Adrenal gland (tissue), 12 donors: ENCODE measurements around the gene PACS2. TPM values are rescaled to one million over a fixed set of nuclear protein-coding genes. Genes with fewer than 3 reads are reported as not detected.

Experiments
- DNase-seq, 7 donors: peaks; one replicate each; pipeline ENCODE4 v3.0.0-alpha.2; 2019 to 2020
- H3K27ac ChIP-seq, 5 donors: fragments of 200-600 bp; sonication (generic) in 4 of 5; 1 replicate in 3 of 5; 2 replicates in 2 of 5; pipeline versions ENCODE4 v1.5.1 to v1.8.0; 2016 to 2020; ENCODE audit warnings: mild to moderate bottlenecking in 1 of 5
- H3K27me3 ChIP-seq: fragments of 200-600 bp; 2 replicates; pipeline ENCODE4 v1.8.0; 2021
- H3K36me3 ChIP-seq, 2 donors: fragments of 200-600 bp; replicated peaks in 1 of 2; 1 replicate in 1 of 2; 2 replicates in 1 of 2; pipeline versions ENCODE4 v1.5.1 to v1.8.0; 2018 to 2022
- H3K4me1 ChIP-seq, 2 donors: fragments of 200-600 bp; replicated peaks in 1 of 2; 1 replicate in 1 of 2; 2 replicates in 1 of 2; pipeline versions ENCODE4 v1.5.1 to v1.8.0; 2018 to 2021
- H3K4me3 ChIP-seq, 4 donors: fragments of 200-600 bp; sonication (generic) in 3 of 4; one replicate each; pipeline ENCODE4 v1.5.1; 2016 to 2018
- H3K9me3 ChIP-seq, 3 donors: fragments of 200-600 bp; sonication (generic) in 1 of 3; replicated peaks in 1 of 3; 1 replicate in 2 of 3; 2 replicates in 1 of 3; pipeline versions ENCODE4 v1.5.1 to v1.8.0; 2016 to 2021
- POLR2A ChIP-seq, 2 donors: fragments of 450-650 bp; IDR thresholded peaks; one replicate each; pipeline ENCODE4 v1.6.1; 2017; ENCODE audit warnings: antibody characterized with exemption in 2 of 2, mild to moderate bottlenecking in 2 of 2, moderate library complexity in 1 of 2
- WGBS, 4 donors: extraction: QIAGEN DNeasy Blood & Tissue Kit in 2 of 4; methylation state at CpG; one replicate each; pipeline versions ENCODE4 v1.1.5 to v1.1.7; 2013 to 2017; 5-methylcytosine and 5-hydroxymethylcytosine counted together
- intact Hi-C, 2 donors: fragments of 100-400 bp; cut with DNase I; formaldehyde crosslinking; loops; one replicate each; pipeline versions ENCODE4 v1.14.1 to v1.15.0; 2022 to 2023
- polyA plus RNA-seq, 3 donors: library from polyadenylated mRNA; stranded (reverse); fragments of 200-250 nt in 2 of 3; fragments of 350-450 nt in 1 of 3; fragmentation: Illumina TruSeq in 1 of 3; extraction: RNeasy Lipid Tissue Mini Kit (QIAGEN cat#74804) in 1 of 3; gene quantifications; one replicate each; pipeline ENCODE4 v1.2.3, GENCODE V29; 2013 to 2014
- total RNA-seq, 9 donors: library from RNA; depleted of rRNA in 4 of 9; stranded (reverse); fragments of >200 nt in 4 of 9; fragments of 120-200 nt in 1 of 9; fragmentation: NEBNext Ultra II Directional in 1 of 9; extraction: Animal tissue kit (Norgen Biotek cat#: 25700) in 1 of 9; gene quantifications; one replicate each; pipeline versions ENCODE4 v1.1.0 to v1.2.4, GENCODE V29; 2013 to 2023
- TF ChIP-seq, protein P1 (sequence below), 6 experiments: fragments of 450-650 bp in 4 of 6; fragments of 200-600 bp in 2 of 6; sonication (generic) in 1 of 6; IDR thresholded peaks; 1 replicate in 5 of 6; 2 replicates in 1 of 6; pipeline versions ENCODE4 v1.5.1 to v1.8.0; 2016 to 2021; ENCODE audit warnings: antibody characterized with exemption in 6 of 6, mild to moderate bottlenecking in 2 of 6, moderate library complexity in 1 of 6
- donor health status: healthy with polysubstance abuse.
- donor health status: Bipolar disorder and iron deficiency.
- donor health status: DM: yes; HTN: yes; CAD: no.
- donor health status: DM: no; HTN: no; CAD: no.
- donor health status: DM: no; HTN: no; CAD: no.
- donor health status: DM: yes; HTN: yes; CAD: no.

The PACS2 gene
- total and polyA plus RNA-seq, 12 donors = 19.5 to 221 (median 81.1) TPM

DNA sequence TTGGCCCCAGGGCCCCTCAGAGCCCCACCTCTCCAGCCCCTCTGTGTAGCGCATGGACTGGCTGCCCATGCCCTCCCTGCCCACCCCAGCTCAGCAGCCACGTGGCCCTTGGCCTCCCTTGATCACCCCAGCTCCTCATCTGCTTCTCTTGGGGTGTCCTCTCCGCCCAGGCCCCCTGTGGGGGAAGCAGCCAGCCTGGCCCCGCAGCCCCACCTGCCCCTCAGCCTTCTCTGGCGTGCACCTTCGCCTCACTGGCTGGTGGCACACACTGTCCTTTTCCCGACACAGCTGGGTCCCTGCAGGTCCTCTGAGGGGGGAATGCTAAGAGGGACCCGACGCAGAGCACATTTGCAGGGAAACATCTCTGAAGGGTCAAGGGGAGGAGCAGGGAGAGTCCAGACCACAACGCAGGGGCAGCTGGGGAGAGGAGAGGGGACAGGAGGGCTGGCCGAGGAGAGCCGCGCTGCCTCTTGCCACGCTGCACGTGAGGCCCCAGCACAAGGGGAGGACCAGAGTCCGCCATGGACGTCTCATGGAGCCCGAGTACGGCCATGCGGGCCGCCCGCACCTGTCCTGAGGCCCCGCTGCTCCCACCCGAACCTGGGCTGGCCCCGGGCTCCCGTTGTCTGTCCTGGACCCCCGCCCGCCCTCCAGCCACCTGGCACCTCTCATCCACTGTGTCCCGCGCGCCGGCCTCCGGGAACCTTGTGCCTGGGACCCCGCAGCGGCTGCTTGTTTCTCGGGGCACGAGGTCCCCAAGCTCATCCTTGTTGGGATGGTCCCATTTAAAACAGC, 36.1 kb downstream of the PACS2 start:
- no peak for TF ChIP-seq POLR2A (IDR thresholded peaks at IDR 0.05)
- TF ChIP-seq, protein P1, sequence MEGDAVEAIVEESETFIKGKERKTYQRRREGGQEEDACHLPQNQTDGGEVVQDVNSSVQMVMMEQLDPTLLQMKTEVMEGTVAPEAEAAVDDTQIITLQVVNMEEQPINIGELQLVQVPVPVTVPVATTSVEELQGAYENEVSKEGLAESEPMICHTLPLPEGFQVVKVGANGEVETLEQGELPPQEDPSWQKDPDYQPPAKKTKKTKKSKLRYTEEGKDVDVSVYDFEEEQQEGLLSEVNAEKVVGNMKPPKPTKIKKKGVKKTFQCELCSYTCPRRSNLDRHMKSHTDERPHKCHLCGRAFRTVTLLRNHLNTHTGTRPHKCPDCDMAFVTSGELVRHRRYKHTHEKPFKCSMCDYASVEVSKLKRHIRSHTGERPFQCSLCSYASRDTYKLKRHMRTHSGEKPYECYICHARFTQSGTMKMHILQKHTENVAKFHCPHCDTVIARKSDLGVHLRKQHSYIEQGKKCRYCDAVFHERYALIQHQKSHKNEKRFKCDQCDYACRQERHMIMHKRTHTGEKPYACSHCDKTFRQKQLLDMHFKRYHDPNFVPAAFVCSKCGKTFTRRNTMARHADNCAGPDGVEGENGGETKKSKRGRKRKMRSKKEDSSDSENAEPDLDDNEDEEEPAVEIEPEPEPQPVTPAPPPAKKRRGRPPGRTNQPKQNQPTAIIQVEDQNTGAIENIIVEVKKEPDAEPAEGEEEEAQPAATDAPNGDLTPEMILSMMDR (IDR thresholded peaks at IDR 0.05) = no peak
- no peaks in the 10 kb centered on the region for H3K9me3 ChIP-seq
- intact Hi-C loops = loop anchor here in 1 of 2 donors (5.0 kb wide), 1 partner anchor 33 kb away; no protein-coding TSS in a partner anchor

DNA sequence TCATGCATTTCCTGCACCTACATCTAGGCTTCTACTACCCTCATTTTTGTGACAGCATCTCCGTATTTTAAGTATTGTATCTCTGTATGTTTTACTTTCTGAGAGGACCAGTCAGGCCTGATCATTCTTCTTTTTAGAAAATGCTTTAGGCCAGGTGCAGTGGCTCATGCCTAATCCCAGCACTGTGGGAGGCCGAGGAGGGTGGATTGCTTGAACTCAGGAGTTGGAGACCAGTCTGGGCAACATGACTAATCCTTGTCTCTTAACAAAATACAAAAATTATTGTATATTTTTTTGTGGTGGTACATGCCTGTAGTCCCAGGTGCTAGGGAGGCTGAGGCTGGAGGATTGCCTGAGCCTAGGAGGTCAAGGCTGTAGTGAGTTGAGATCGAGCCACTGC, 36.9 kb downstream of the PACS2 start:
- H3K4me1 ChIP-seq = peaks cover 0 to 5% of the 10 kb centered on the region in 2 donors
- no peak for DNase-seq
- peak overlapping the region in 1 of 5 donors; percentile 52 for H3K27ac ChIP-seq
- no peaks in the 10 kb centered on the region for H3K27me3 ChIP-seq
- TF ChIP-seq POLR2A (IDR thresholded peaks at IDR 0.05) = no peak
- TF ChIP-seq, protein P1 (IDR thresholded peaks at IDR 0.05) = no peak
- H3K9me3 ChIP-seq = no peaks in the 10 kb centered on the region
- peaks cover 0 to 17% of the 10 kb centered on the region in 2 donors for H3K36me3 ChIP-seq
- no peak overlapping the region for H3K4me3 ChIP-seq
- intact Hi-C loops = loop anchor here in 1 of 2 donors (5.0 kb wide), 1 partner anchor 34 kb away; no protein-coding TSS in a partner anchor
- 83 to 87% (median 85%) methylated on average over 3 of the region's 3 CpGs for WGBS, 4 donors

More for the DNA sequence above, 36.1 kb downstream of the PACS2 start:
- peaks cover 0 to 13% of the 10 kb centered on the region in 2 donors for H3K36me3 ChIP-seq
- no peaks in the 10 kb centered on the region for H3K27me3 ChIP-seq
- no peak overlapping the region for H3K27ac ChIP-seq
- peaks cover 0 to 5% of the 10 kb centered on the region in 2 donors for H3K4me1 ChIP-seq
- H3K4me3 ChIP-seq = no peak overlapping the region
- 91 to 96% (median 95%) methylated on average over 15 to 37 of the region's 37 CpGs for WGBS, 4 donors
- no peak for DNase-seq

DNA sequence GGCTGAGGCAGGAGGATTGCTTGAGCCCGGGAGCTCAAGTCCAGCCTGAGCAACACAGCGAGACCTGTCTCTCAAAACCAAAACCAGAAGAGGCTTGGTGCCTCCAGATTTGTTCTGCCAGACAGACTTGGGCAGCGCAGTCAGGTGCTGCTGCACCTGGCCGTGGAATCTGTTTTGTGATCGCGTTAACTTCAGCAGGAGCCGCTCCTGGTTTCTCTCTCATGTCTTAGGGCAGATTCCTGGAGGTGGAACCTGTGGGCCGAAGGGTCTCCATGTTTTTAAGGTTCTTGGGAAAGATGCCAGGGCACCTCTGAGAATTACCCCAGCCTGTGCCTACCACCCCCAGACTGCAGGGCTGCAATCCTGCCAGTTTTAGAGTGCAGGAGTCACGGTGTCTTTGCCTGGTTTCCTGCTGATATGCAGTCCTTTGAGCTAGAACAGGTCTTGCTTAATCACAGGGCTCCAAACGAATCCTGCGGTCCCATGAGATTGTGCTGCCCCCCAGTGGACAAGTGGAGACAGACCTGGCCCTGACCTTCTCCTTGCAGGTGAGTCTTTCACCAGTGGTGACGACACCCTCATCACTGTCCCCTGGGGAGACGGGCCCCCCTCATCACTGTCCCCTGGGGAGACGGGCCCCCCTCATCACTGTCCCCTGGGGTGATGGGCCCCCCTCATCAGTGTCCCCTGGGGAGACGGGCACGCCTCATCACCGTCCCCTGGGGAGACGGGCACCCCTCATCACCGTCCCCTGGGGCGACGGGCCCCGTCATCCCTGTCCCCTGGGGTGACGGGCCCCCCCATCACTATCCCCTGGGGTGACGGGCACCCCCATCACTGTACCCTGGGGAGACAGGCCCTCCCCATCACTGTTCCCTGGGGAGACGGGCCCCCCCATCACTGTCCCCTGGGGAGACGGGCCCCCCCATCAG, 37.6 kb downstream of the PACS2 start:
- 57 to 68% (median 64%) methylated on average over 10 to 26 of the region's 26 CpGs for WGBS, 4 donors
- Histone ChIP-seq H3K9me3 (no peaks in the 10 kb centered on the region), H3K36me3 (peaks cover 0 to 17% of the 10 kb centered on the region in 2 donors), H3K27ac (peak overlapping the region in 1 of 5 donors; percentile 52), H3K4me1 (peaks cover 0 to 5% of the 10 kb centered on the region in 2 donors), H3K4me3 (no peak overlapping the region), H3K27me3 (no peaks in the 10 kb centered on the region)
- DNase-seq = peak; percentile 88 to 97 (median 89)
- intact Hi-C loops = loop anchor here in 1 of 2 donors (2.0 to 5.0 kb wide), 2 partner anchors 35 to 147 kb away; no protein-coding TSS in a partner anchor
- TF ChIP-seq, protein P1 (IDR thresholded peaks at IDR 0.05) = peak; percentile 77 to 97 (median 91)
- no peak for TF ChIP-seq POLR2A (IDR thresholded peaks at IDR 0.05)
